ENCODE results near the gene HIP1.

DNA sequence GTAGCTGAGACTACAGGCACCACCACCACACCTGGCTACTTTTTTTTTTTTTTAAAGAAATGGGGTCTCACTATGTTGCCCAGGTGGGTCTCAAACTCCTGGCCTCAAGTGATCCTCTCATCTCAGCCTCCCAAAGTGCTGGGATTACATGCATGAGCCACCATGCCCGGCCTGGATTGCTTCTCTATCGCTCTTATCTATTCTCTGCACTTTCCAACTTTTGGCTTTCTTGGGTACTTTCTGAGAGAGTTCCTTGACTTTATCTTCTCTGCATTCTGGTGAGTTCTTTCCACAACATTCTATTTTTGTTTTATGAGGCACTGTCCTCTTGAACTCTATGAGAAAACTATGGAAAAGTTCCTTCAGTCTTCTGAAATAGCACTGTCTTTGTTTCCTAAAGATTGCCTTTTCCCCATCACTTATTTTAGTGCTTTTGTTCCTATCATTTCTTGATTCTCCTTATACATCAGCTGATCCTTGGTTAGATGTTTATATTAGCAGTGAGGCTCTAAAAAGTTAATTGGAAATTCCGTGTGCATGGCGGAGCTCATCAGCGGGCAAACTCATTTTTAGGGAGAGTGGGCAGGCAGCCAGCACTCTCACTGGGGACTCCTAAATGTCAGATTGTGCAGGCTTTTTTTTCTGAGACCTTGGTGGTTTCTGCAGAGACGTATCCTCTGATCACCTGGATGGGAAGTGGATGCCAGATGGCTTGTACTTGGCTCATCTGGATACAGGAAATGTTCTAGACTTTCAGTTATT is 43.9 kb downstream of the HIP1 start:
- no peak for TF ChIP-seq POLR2A (IDR thresholded peaks at IDR 0.05)
- TF ChIP-seq, protein P1, sequence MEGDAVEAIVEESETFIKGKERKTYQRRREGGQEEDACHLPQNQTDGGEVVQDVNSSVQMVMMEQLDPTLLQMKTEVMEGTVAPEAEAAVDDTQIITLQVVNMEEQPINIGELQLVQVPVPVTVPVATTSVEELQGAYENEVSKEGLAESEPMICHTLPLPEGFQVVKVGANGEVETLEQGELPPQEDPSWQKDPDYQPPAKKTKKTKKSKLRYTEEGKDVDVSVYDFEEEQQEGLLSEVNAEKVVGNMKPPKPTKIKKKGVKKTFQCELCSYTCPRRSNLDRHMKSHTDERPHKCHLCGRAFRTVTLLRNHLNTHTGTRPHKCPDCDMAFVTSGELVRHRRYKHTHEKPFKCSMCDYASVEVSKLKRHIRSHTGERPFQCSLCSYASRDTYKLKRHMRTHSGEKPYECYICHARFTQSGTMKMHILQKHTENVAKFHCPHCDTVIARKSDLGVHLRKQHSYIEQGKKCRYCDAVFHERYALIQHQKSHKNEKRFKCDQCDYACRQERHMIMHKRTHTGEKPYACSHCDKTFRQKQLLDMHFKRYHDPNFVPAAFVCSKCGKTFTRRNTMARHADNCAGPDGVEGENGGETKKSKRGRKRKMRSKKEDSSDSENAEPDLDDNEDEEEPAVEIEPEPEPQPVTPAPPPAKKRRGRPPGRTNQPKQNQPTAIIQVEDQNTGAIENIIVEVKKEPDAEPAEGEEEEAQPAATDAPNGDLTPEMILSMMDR (IDR thresholded peaks at IDR 0.05) = no peak
- TF ChIP-seq POLR2AphosphoS5 (IDR thresholded peaks at IDR 0.05; ENCODE audit: insufficient read depth in 1 of 2, low read depth in 1 of 2) = no peak
